Jurkat, Clone E6-1 (cell line): ENCODE data around the gene RARG.
"Not testable (repeated sequence)": the region's sequence is repeated elsewhere in the genome, so short reads cannot be mapped to it uniquely, and the experiment has no call there.

Experiments
- DNase-seq: peaks from one replicate; pipeline ENCODE4 v3.0.0-alpha.2; 2011; ENCODE audit warnings: low read depth, low spot score
- H3K4me3 ChIP-seq: 2 replicates; pipeline ENCODE4 v1.5.1; 2011; ENCODE audit warnings: mild to moderate bottlenecking, low read length, control low read depth, moderate library complexity

RARG gene

DNA sequence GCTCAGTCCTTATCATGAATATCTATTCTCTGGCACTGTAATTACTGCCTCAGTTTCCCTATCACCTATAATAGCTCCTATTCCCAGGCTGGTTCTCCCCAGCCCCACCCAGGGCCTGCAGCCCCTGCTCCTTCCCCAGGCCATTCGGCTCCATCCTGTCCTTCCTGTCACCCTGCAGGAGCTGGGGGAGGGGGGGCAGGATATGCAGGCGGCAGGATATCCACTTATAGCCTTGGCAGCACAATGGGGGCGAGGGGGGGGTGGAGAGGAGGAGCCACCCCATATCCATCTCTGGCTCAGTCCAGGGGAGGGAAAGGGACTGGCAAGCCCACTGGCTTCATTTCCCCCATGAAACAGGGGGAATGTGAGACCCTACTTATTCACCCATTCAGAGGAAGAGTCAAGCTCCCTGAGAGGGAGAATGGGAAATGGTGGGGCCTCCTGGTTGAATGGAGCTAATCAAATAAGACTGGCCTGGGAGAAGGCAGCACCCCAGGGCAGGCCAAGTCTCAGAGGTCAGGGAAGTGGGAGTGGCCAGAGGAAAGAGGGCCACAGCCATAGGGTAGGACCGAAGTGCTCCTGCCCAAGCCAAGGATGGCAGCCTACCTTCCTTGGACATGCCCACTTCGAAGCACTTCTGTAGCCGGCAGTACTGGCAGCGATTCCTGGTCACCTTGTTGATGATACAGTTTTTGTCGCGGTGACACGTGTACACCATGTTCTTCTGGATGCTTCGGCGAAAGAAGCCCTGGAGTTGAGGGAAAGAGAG lies 17.1 kb downstream of the RARG start:
- no peak for DNase-seq
- H3K4me3 ChIP-seq = no peak overlapping the region

DNA sequence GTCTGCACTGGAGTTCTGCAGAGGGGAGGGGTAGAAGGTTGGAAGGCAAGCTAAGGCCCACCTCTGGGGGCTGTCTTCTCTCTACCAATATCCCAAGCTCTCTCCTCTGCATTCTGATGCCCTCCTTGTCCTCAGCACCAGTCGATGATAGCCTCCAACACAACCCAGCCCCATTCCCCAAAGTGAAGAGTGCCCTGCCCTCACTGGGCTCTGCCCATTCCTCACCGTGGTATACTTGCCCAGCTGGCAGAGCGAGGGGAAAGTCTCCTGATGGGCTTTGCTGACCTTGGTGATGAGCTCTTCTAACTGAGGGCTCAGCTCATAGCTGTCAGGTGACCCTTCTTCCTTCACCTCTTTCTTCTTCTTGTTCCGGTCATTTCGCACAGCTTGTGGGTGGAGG lies 17.8 kb downstream of the RARG start:
- H3K4me3 ChIP-seq = no peak overlapping the region

DNA sequence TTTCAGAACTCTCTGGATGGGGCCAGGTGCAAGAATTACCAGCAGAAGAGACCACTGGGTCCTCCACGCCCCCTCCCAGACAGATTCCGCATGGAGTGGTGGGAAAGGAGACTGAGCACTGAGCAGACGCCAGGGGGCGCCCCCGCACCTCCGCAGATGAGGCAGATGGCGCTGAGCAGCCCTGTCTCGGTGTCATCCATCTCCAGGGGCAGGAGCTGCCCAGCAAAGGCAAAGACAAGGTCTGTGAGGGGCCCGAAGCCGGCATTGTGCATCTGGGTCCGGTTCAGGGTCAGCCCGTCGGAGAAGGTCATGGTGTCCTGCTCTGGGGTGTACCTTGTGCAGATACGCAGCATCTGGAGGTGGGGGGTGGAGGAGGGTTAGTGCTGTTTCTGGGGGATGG lies 18.7 kb downstream of the RARG start:
- H3K4me3 ChIP-seq = no peak overlapping the region
- DNase-seq = peak; percentile 57

More for the DNA sequence above, 17.8 kb downstream of the RARG start:
- DNase-seq = no peak

DNA sequence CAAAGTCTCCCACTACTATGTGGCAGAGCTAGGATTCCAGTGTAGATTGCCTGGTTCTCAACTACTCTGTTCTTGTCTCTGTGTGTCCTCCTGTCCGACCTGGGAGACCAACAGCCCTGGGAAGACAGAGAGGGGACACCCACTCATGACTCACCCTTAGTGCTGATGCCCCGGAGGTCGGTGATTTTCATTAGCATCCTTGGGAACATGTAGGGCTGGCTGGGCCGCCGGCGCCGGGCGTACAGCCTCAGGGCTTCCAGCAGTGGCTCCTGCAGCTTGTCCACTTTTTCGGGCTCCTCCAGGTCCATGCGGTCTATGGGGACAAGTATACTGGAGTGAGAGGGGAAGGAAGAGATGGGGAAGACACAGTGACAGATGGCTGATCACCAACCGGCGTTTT lies 19.1 kb downstream of the RARG start:
- no peak overlapping the region for H3K4me3 ChIP-seq
- no peak for DNase-seq

DNA sequence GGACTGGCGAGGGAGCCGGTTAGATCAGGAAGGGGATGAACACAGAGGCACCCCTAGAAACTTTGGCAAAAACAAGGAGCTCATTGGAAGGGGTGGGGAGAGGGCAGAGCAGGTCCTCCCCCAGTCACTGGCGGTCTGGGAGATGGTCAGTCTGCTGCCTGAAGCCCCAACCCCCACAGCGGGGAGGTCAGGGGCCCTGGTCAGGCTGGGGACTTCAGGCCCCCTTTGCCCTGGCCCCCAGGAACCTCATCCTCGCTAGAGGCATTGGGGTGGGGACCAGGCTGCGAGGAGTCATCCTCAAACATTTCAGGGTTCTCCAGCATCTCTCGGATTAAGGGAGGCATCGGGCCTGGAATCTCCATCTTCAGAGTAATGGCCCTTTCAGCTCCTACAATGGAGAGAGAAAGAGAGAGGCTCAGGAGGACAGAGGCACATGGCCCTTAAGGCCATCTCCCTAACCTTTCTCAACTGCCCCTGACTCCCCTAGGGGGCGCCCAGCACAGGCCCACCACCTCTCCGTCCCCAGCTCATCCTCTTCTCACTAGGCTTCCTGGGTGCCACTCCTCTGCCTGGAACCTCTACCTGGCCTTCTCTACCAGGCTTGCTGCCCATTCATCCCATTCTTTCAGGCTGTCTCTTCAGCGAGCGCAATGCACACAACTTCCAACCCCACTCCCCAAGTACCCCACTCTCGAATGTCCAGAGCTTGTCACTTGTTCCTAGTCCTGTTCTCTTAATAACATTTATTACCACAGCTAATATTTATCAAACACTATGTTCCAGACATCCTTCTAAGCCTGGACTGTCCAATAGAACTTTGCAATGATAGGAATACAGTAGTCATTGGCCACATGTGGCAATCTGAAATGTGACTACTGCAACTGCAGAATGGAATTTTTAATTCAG lies 20.3 kb downstream of the RARG start:
- no peak for DNase-seq
- no peak overlapping the region for H3K4me3 ChIP-seq

DNA sequence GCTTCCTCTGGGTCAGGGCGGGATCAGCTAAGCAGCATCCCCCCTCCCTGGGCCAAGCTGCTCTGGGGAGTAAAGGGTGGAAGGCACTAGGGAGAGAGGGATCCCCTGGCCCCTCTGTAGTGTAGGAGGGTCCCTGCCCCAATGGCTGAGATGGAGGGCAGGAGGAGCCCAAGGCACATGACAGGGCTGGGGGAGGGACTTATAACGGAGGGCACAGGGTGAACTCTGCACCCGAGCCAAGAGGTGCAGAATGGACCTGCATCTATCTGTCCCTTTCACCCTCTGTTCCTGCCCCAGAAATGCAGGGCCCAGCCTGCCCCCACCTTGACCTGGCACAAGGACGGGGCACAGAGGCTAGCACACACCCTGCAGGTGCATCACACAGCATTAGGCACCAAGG lies 21.2 kb downstream of the RARG start:
- no peak overlapping the region for H3K4me3 ChIP-seq
- DNase-seq = no peak

DNA sequence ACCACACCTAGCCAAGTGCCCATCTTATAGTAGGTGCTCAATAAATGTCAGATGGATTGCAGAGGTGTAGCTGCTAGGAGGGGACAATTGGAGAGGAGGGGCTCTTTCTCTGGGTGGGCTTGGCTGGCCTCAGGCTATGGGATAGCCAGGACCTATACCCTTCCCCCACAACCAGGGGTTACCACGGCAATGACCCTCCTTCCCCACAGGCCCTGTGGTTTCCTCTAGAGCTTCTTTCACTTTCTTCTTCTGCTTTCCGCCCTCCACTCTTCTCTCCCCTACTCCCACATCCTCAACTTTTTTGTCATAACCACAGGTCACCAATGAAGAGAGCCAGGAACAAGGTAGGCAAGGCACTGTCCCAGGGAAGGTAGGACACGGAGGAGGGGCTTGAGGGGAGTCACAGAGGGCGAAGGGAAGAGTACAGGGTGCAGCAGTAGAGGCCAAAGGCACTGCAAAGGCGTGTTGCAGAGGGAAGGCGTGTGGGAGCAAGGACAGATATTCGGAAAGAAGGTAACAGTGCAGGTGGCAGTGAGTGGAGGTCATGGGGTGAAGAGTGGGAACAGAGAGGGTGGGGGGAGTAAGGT lies 23.0 kb downstream of the RARG start:
- no peak overlapping the region for H3K4me3 ChIP-seq
- DNase-seq = peak; percentile 64

DNA sequence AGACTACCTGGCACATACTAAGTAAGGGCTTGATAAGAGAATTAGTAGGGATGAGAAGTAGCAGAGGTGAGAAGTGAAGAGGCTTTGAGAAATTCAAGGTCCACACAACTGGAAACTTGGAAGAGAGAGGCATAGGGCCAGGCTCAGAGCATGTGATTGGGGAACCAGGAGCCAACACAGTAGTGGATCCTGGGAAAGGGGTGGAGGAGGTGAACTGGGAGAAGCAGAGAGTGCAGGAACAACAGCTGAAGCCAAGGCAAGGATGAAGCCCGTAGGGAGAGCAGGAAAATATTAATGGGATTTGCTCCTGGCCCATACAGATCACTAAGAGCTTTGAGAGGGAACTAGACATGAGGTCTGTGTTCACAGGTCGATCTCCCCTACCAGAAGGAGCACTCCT lies 23.6 kb downstream of the RARG start:
- no peak for DNase-seq
- H3K4me3 ChIP-seq = no peak overlapping the region

DNA sequence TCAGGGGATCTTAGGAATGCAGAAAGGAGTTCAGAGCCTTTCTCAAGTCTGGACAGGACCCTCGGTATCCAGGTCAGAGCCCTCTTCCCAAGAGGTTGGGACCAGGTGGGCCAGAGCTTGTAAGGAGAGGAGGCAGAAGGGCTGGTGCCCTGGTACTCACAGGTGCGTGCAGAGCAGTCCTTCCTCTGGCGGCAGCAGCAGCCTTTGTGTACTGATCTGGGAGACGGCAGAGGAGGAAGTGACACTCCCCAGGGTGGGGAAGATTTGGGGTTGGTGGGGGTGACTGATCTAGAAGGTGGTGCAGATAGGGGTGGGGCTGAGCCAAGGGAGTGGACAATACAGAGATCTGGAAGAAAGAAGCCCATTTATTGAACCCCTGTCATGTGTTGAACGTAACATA lies 25.0 kb downstream of the RARG start, which contains the start of gene ITGB7:
Gene ITGB7 (minus strand): TSS at position 210 of the 400 bp plus-strand sequence. CDS start 6,808 bp downstream, outside the sequence.
- H3K4me3 ChIP-seq = no peak within 1 kb of the TSS
- DNase-seq = peak; percentile 46

DNA sequence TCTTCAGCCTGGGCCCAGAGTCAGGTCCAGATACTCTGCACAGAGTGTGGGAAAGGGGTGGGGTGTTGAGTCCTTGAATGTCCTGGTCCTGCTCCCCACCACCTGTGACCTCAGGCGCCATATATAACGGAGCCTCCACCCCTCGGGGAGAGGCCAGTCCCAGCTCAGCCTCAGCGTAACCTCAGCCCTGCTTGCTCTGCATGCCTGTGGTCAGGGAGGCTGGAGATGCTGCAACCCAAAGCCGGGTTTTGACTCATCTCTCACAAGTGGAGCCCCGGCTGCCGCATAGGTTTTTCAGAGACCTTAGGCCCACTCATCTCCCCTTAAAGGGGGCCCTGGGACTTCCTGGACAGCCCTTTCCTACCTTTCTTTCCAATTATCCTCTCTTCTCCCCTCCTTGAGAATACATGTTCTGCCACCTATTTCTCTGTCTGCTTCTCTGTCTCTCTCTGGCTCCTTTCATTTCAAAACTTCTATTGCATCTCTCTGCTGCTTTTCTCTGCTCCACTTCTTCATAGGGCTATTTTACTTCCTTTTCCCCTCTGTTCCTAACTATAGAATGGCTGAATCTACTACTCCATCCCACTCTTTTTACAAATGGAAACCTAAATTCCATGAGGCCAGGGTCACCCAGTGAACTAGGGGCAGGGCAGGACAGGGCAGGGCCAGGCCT lies 26.1 kb downstream of the RARG start:
- no peak overlapping the region for H3K4me3 ChIP-seq
- DNase-seq = no peak

DNA sequence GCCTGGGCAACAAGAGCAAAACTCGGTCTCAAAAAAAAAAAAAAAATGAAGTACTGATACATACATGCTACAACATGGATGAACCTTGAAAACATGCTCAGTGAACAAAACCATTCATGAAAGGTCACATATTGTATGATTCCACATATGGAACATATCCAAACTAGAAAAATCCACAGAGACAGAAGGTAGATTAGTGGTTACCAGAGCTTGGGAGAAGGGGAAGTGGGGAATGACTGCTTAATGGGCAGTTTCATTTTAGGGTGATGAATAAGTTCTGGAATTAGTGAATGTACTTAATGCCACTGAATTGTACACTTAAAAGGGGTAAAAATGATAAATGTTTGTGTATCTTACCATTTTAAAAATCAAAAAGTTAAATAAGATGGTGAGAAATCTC lies 27.7 kb downstream of the RARG start:
- DNase-seq = no peak
- H3K4me3 ChIP-seq = no peak overlapping the region

DNA sequence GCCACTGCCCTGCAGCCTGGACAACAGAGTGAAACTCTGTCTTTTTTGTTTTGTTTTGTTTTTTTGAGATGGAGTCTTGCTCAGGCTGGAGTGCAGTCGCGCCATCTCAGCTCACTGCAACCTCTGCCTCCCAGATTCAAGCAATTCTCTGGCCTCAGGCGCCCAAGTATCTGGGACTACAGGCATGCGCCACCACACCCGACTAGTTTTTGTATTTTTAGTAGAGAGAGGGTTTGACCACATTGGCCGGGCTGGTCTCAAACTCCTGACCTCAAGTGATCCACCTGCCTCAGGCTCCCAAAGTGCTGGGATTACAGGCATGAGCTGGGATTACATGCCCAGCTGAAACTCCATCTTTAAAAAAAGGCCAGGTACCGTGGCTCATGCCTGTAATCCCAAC lies 29.7 kb downstream of the RARG start:
- H3K4me3 ChIP-seq, DNase-seq: not testable (repeated sequence)

DNA sequence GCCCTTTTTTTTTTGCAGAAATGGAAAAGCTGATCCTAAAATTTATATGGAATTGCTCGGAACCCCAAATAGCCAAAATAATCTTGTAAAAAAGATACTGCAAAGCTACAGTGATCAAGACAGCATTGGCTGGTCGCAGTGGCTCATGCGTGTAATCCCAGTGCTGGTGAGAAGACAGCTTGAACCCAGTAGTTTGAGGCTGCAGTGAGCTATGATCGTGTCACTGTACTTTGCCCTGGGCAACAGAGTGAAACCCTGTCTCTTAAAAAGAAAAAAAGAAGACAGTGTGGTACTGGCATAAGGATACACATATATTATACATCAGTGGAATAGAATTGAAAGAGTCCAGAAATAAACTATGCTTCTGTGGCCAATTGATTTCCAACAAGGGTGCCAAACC lies 30.4 kb downstream of the RARG start:
- DNase-seq = no peak
- no peak overlapping the region for H3K4me3 ChIP-seq

DNA sequence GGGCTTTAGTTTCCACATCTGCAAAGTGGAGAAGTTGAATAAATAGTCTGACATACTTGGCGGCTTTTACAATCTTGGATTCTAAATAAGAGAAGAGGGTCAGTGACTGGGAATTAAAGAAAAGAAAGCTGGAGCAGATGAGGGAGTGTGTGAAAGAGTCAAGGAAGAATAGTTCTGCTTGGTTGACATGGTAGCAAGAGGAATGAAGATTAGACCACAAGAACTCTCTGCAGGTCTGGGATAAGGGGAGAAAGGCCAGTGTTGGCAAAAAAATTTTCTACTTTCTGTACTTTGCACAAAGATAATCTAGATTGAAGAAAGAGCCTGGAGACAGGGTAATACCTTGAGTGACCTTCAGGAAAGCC lies 30.9 kb downstream of the RARG start:
- no peak for DNase-seq
- H3K4me3 ChIP-seq = no peak overlapping the region

DNA sequence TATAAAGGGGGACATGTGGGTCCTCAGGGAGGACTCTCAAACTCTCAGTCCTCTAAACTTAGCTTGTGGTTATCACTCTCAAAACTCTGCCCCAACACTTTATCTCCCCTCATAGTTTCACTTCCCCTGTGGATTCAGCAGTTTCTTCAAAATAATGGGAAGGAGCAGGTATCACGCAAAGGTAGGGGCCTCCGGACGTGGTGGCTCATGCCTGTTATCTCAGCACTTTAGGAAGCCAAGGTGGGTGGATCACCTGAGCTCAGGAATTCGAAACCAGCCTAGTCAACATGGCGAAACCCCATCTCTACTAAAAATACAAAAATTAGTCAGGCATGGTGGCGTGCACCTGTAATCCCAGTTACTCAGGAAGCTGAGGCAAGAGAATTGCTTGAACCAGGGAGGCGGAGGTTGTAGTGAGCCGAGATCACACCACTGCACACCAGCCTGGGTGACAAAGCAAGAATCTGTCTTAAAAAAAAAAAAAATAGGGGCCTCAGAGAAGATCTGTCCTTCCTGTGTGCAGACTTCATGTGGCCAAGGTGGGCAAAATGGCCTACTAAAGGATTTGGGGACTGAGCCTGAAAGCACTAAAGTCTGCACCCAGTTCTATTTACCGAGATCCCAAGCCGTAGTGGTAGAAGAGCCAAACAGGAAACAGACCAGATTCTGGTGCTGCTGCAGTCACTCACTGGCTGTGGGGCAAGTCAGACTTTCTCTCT lies 31.4 kb downstream of the RARG start:
- H3K4me3 ChIP-seq = no peak overlapping the region

DNA sequence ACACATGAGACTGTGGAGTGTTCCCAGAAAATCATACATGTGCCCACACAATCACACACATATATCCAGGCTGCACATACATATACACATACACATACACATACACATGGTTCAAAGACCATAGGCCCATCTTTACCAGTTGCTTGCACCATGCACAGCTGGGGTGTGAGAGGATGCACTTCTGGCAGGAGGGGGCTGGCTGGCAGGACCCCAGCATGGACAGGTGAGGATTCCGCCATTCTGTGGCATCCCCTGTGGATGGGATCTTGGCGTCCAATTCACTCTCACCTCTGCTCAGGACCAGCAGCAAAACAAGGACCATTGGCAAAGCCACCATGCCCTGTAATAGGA lies 31.9 kb downstream of the RARG start:
- no peak overlapping the region for H3K4me3 ChIP-seq
- no peak for DNase-seq

More for the DNA sequence above, 31.4 kb downstream of the RARG start:
- no peak for DNase-seq

DNA sequence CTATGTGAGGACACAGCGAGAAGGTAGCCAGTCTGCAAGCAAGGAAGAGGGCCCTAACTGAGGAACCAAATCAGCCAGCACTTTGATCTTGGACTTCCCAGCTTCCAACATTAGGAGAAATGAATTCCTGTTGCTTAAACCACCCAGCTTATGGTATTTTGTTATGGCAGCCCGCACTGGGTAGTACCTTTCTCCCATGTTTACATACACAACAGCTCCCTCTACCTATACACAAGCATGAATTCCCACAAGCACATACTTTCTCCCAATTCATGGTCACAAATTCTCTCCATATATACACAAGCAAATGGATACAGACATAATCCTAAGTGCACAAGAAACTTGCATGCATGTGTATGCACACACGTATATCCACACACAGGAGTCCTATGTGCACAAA lies 32.3 kb downstream of the RARG start:
- no peak for DNase-seq
- H3K4me3 ChIP-seq = no peak overlapping the region

DNA sequence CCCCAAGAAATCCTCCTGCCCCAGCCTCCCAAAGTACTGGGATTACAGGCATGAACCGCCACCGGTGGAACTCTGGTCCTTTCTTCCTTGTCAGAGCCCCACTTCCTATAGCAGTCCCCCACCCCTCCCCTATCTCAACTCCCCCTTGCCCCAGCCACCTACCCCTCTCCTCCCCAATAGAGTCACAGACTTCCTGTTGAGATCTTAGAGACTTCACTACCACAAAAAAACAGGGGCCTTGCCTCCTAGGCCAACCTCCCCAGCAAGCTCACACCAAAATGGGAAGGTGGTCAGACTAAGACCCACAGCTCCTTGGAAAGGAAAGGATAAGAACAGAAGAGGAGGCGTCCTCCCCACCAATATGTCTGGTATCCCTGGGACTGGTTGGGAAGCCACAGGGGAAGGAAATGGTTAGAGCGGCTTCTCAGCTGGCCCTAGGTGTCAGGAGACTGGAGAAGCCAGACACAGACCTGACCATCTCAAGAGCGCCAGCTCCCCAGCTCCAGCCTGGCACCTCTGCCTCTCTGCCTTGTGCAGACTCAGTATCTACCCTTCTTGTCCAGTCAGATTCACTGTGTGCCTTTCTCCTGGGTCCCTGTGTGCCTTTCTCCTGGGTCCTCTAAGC lies 33.4 kb downstream of the RARG start:
- DNase-seq = peak; percentile 58
- H3K4me3 ChIP-seq = peak overlapping the region; percentile 13
